Epithelial cell of proximal tubule (primary cell): Measurements from ENCODE around the gene GRIP1. TPM values are rescaled to one million over a fixed set of nuclear protein-coding genes. Genes with fewer than 3 reads are reported as not detected.

Source experiments
- DNase-seq: peaks from one replicate; pipeline ENCODE4 v3.0.0-alpha.2; 2011; ENCODE audit warnings: low read depth
- H3K4me3 ChIP-seq: 2 replicates; pipeline ENCODE4 v1.5.1; 2011; ENCODE audit warnings: low read depth, mild to moderate bottlenecking, low read length
- total RNA-seq: library from RNA; depleted of rRNA; stranded (reverse); fragments of >200 nt; gene quantifications from 2 replicates; pipeline ENCODE4 v1.2.3, GENCODE V29; 2015
- TF ChIP-seq, protein P1 (sequence below): conservative IDR thresholded peaks from 2 replicates; pipeline ENCODE4 v1.5.1; 2012; ENCODE audit warnings: low read depth, mild to moderate bottlenecking, low read length

The GRIP1 gene
- total RNA-seq, 1 donor from 2014 or later, result 1.5 TPM

- no peak overlapping the region for H3K4me3 ChIP-seq
- TF ChIP-seq, protein P1, sequence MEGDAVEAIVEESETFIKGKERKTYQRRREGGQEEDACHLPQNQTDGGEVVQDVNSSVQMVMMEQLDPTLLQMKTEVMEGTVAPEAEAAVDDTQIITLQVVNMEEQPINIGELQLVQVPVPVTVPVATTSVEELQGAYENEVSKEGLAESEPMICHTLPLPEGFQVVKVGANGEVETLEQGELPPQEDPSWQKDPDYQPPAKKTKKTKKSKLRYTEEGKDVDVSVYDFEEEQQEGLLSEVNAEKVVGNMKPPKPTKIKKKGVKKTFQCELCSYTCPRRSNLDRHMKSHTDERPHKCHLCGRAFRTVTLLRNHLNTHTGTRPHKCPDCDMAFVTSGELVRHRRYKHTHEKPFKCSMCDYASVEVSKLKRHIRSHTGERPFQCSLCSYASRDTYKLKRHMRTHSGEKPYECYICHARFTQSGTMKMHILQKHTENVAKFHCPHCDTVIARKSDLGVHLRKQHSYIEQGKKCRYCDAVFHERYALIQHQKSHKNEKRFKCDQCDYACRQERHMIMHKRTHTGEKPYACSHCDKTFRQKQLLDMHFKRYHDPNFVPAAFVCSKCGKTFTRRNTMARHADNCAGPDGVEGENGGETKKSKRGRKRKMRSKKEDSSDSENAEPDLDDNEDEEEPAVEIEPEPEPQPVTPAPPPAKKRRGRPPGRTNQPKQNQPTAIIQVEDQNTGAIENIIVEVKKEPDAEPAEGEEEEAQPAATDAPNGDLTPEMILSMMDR, result no peak
- DNase-seq, result no peak
Measured at GRCh38 chr12:66393890-66394289, 285.0 kb downstream of the GRIP1 start.

DNA sequence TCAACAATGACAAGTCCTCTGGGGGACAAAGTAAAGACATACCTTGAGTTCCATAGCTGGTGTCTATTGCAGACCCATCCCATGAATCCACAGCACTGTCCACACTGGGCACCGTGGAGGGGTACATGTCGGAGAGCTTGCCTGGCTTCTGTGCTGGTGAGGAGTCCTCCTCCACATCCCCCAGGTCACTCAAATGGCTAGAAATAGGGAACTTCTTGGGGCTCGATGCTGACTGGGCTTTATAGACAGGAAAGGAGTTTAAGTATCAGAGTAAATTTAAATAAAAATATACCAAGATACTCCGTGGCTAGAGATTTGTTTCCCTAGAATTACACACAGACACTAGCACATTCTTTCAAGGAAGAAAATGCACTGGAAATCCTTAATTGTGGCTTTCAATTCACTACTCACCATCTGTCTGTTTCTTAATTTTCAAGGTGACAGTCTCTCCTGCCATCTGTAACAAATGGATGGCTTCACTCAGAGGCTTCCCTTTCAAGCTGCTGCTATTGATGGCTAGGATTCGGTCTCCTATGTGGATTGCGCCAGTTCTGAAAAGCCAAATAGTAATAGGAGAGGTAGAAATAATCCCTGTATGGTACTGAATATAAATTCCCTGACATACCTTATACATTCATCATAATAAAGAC lies 286.5 kb downstream of the GRIP1 start:
- H3K4me3 ChIP-seq, result no peak overlapping the region
- DNase-seq, result no peak
- TF ChIP-seq, protein P1, result no peak

- DNase-seq, result no peak
- TF ChIP-seq, protein P1, result no peak
- H3K4me3 ChIP-seq, result no peak overlapping the region
Measured at GRCh38 chr12:66388517-66388916, 290.4 kb downstream of the GRIP1 start.

DNA sequence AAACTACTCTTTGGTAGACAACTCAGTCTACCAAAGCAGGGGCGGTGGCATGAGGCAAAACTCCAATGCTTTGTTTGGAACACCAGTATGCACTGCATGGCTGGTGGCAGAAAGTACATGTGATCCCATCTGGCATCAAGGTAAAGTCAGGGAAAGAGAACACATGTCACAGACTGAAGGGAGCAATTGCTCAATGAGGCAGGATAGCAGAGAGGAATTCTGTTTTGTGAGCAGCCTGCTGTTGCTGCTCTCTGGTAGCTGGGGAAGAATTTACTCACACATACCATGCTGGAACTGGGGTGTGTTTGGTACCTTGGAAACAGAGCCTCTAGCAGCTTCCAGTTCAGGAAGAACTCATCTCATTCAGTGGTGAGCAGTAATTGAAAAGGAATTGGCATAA lies 291.8 kb downstream of the GRIP1 start:
- TF ChIP-seq, protein P1, result no peak
- H3K4me3 ChIP-seq, result no peak overlapping the region
- peak; percentile 12 for DNase-seq

DNA sequence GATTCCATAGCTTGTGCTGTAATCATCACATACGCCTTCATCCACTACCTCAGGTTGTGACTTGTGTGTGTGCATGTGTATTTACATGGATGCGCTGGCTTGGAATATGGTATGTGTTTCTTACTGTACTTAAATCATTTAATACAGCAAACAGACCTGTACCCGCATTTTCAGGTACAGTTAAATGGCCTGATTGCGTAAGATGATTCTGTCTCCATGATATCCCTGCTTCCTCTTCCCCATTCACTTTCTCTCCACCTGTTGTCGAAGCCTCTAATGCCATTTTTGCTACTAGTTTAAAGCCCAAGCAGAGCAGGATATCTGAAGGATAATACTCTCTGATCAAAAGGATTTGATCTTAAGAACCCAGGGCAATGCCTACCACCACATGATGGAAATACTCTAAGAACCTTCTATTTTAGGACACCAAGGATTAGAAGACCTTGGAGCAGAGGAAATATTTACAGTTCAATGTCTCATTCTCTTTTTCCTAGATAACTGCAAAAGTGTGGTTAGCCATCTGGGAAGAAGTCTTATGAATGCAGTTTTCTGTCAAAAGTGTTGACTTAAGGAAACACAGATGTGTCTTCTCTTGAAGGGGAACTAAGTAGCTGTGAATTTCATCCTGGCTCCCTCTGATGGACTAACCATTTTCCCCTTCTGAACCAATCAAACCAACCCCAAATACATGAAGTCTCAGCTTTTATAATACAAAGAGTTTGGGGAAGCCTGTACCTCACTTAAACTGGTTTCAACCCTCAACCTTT lies 297.9 kb downstream of the GRIP1 start:
- DNase-seq, result no peak
- TF ChIP-seq, protein P1, result no peak

DNA sequence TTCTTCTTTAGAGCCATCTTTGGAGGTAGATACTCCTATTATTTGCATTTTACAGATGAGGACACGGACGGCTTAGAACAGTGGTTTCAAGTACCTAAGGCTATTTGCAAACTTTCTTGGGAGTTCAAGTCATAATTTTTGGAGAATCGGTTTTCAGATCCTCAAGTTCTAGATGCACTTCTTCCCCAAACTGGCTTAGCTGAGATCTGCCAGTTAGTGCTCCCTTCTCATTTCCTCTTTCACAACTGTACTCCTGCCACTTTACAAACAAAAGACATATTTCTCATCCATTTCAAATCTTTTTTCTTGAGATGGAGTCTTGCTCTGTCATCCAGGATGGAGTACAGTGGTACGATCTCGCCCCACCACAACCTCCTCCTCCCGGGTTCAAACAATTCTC lies 299.3 kb downstream of the GRIP1 start:
- no peak for DNase-seq
- TF ChIP-seq, protein P1, result no peak
- no peak overlapping the region for H3K4me3 ChIP-seq

More for the DNA sequence above, 297.9 kb downstream of the GRIP1 start:
- no peak overlapping the region for H3K4me3 ChIP-seq
